ELR (cell line): ENCODE data around the gene VN1R5.
"Not testable (repeated sequence)": the region's sequence is repeated elsewhere in the genome, so short reads cannot be mapped to it uniquely, and the experiment has no call there.

Experiments used
- DNase-seq: peaks from one replicate; pipeline ENCODE4 v3.0.0-alpha.2; 2015; ENCODE audit warnings: low read depth

The VN1R5 gene

GRCh38 chr1:247273013-247273412, 17.1 kb downstream of the VN1R5 start:
- DNase-seq, result no peak

GRCh38 chr1:247274605-247275256, 18.9 kb downstream of the VN1R5 start:
- DNase-seq, result no peak

GRCh38 chr1:247277191-247277590, 21.3 kb downstream of the VN1R5 start:
- no peak for DNase-seq

- peak; percentile 43 for DNase-seq
Measured at GRCh38 chr1:247281001-247281574, 25.2 kb downstream of the VN1R5 start.

GRCh38 chr1:247286134-247286670, 30.3 kb downstream of the VN1R5 start:
- no peak for DNase-seq

GRCh38 chr1:247287460-247287859, 31.6 kb downstream of the VN1R5 start:
- no peak for DNase-seq

GRCh38 chr1:247288341-247288740, 32.5 kb downstream of the VN1R5 start:
- DNase-seq, result no peak

GRCh38 chr1:247289274-247289892, 33.5 kb downstream of the VN1R5 start:
- not testable (repeated sequence) for DNase-seq

- DNase-seq, result no peak
Measured at GRCh38 chr1:247290576-247290975, 34.7 kb downstream of the VN1R5 start.

- no peak for DNase-seq
Measured at GRCh38 chr1:247291161-247291560, 35.3 kb downstream of the VN1R5 start.

- no peak for DNase-seq
Measured at GRCh38 chr1:247291833-247292561, 36.1 kb downstream of the VN1R5 start.

GRCh38 chr1:247293047-247293446, 37.2 kb downstream of the VN1R5 start:
- no peak for DNase-seq

- DNase-seq, result peak; percentile 88
Measured at GRCh38 chr1:247294282-247294681, 38.4 kb downstream of the VN1R5 start.

- peak; percentile 60 for DNase-seq
Measured at GRCh38 chr1:247295274-247295684, 39.4 kb downstream of the VN1R5 start.

GRCh38 chr1:247295746-247296145, 39.9 kb downstream of the VN1R5 start:
- no peak for DNase-seq

GRCh38 chr1:247296599-247297180, 40.8 kb downstream of the VN1R5 start:
- no peak for DNase-seq

- DNase-seq, result no peak
Measured at GRCh38 chr1:247297263-247298123, 41.6 kb downstream of the VN1R5 start.

- DNase-seq, result no peak
Measured at GRCh38 chr1:247298124-247298481, 42.2 kb downstream of the VN1R5 start.

- DNase-seq, result no peak
Measured at GRCh38 chr1:247298701-247299100, 42.8 kb downstream of the VN1R5 start.

- no peak for DNase-seq
Measured at GRCh38 chr1:247299723-247300381, 44.0 kb downstream of the VN1R5 start.
